ENCODE measurements around the gene BABAM1. TPM values are rescaled to one million over a fixed set of nuclear protein-coding genes. Genes with fewer than 3 reads are reported as not detected.

The BABAM1 gene
- total and polyA plus RNA-seq, 9 of the 15 experiments (the other 6 are each of a cell fraction or from before 2014, with no cell fraction given), result 14.7 to 160 (median 113) TPM

DNA sequence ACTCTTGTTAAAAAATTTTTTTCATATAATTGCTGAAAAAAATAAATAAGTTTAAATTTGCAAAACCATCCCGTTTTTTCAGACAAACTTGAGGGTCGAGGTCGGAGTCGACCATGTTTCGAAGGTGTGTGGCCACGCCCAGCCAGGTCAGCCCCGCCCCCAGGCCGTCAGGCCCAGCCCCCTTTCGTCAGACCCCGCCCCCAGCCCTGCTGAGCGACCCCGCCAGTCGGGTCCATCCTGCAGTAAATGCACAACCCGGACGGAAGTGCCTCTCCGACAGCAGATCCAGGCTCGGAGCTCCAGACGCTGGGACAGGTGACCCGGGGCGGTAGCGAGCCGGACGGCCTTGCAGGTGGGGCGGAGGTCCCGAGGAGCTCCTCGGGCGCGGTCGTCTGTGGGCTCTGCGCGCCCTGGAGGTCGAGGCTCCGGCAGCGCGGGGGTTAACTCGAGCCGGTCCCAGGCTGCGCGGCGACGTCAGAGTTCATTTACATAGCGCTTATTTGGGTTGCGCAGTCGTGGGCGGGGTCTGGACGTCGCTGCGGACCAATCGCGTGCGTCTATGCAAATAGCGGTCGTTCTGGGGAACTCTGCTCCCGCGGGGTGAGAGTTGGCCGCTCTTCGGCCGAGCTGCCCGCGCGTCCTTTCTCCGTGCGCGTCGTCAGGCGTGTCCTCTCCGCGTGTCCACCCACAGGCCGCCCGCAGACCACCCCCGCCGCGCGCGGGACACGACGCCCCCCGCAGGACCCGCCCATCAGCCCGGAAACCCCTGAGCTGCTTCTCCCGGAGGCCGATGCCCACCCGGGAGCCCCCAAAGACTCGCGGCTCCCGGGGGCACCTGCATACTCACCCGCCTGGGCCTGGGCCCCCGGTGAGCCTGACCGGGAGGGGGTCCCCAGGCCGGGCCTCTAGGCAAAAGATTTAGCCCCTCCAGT, 41.0 kb upstream of the BABAM1 start, which contains the start of gene OCEL1 (continued):
- TF ChIP-seq ESRRA (IDR thresholded peaks at IDR 0.05; ENCODE audit: borderline replicate concordance, low read depth) (0 out of 2 replicates have a peak, but pooled peaks have one; percentile 16), ZC3H4 (CRISPR knock-in tag; IDR thresholded peaks at IDR 0.05; ENCODE audit: borderline replicate concordance) (no peak), CHD2 (IDR thresholded peaks at IDR 0.05; ENCODE audit: low read depth, low read length) (peak; percentile 87), NR3C1 (CRISPR knock-in tag; IDR thresholded peaks at IDR 0.05) (no peak), FOXA3 (CRISPR knock-in tag; conservative IDR thresholded peaks at IDR 0.05 in 1 of 2, IDR thresholded peaks at IDR 0.05 in 1 of 2) (no peak), ZNF707 (CRISPR knock-in tag; conservative IDR thresholded peaks at IDR 0.05) (no peak), HEY1 (CRISPR knock-in tag; IDR thresholded peaks at IDR 0.05; ENCODE audit: borderline replicate concordance) (no peak), KLF6 (CRISPR knock-in tag; IDR thresholded peaks at IDR 0.05; ENCODE audit: borderline replicate concordance) (no peak), C11orf30 (IDR thresholded peaks at IDR 0.05; ENCODE audit: low read depth) (no peak), ZNF75A (CRISPR knock-in tag; IDR thresholded peaks at IDR 0.05) (no peak), ESRRB (CRISPR knock-in tag; IDR thresholded peaks at IDR 0.05; ENCODE audit: borderline replicate concordance) (no peak), ZZZ3 (IDR thresholded peaks at IDR 0.05) (no peak), PML (IDR thresholded peaks at IDR 0.05; ENCODE audit: low read length) (peak; percentile 24; the same call in 1 of the 2 replicates), PCBP2 (IDR thresholded peaks at IDR 0.05; ENCODE audit: low read depth, low read length, poor library complexity, severe bottlenecking) (no peak), ASH1L (IDR thresholded peaks at IDR 0.05; ENCODE audit: borderline replicate concordance, low read depth, partially characterized antibody) (no peak), ZNF778 (CRISPR knock-in tag; IDR thresholded peaks at IDR 0.05) (no peak), MYC (IDR thresholded peaks at IDR 0.05; ENCODE audit: low read depth, low read length) (peak; percentile 77), MYC (CRISPR knock-in tag; IDR thresholded peaks at IDR 0.05; ENCODE audit: borderline replicate concordance, low read depth) (peak; percentile 59; the same call in 1 of the 2 replicates), SAP30 (IDR thresholded peaks at IDR 0.05; ENCODE audit: borderline replicate concordance, insufficient read depth, low read depth, low read length, poor library complexity, severe bottlenecking) (peak; percentile 73), SIN3A (IDR thresholded peaks at IDR 0.05; ENCODE audit: borderline replicate concordance in 2 of 2, control insufficient read depth in 1 of 2, low read depth in 2 of 2, low read length in 2 of 2) (no peak; a peak in 1 of 4 replicates), SOX6 (IDR thresholded peaks at IDR 0.05) (peak; percentile 25; the same call in 1 of the 2 replicates)
- TF ChIP-seq, protein P1, sequence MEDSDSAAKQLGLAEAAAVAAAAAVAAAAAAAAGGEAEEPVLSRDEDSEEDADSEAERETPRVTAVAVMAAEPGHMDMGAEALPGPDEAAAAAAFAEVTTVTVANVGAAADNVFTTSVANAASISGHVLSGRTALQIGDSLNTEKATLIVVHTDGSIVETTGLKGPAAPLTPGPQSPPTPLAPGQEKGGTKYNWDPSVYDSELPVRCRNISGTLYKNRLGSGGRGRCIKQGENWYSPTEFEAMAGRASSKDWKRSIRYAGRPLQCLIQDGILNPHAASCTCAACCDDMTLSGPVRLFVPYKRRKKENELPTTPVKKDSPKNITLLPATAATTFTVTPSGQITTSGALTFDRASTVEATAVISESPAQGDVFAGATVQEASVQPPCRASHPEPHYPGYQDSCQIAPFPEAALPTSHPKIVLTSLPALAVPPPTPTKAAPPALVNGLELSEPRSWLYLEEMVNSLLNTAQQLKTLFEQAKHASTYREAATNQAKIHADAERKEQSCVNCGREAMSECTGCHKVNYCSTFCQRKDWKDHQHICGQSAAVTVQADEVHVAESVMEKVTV (CRISPR knock-in tag; IDR thresholded peaks at IDR 0.05), result no peak
- TF ChIP-seq, protein P2, sequence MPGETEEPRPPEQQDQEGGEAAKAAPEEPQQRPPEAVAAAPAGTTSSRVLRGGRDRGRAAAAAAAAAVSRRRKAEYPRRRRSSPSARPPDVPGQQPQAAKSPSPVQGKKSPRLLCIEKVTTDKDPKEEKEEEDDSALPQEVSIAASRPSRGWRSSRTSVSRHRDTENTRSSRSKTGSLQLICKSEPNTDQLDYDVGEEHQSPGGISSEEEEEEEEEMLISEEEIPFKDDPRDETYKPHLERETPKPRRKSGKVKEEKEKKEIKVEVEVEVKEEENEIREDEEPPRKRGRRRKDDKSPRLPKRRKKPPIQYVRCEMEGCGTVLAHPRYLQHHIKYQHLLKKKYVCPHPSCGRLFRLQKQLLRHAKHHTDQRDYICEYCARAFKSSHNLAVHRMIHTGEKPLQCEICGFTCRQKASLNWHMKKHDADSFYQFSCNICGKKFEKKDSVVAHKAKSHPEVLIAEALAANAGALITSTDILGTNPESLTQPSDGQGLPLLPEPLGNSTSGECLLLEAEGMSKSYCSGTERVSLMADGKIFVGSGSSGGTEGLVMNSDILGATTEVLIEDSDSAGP (CRISPR knock-in tag; IDR thresholded peaks at IDR 0.05), result no peak

Data from K562 (cell line).